Sciatic nerve (tissue), 2 donors: ENCODE data around the gene SAT1. TPM values are rescaled to one million over a fixed set of nuclear protein-coding genes. Genes with fewer than 3 reads are reported as not detected.

ENCODE experiments used
- ATAC-seq: fragments of 200-7000 bp; cut with Tn5 transposase; one replicate; pipeline ENCODE4 v1.9.1; 2020; ENCODE audit warnings: mild to moderate bottlenecking, moderate library complexity
- DNase-seq: peaks from one replicate; pipeline ENCODE4 v3.0.0-alpha.2; 2020; ENCODE audit warnings: low spot score
- intact Hi-C: fragments of 100-400 bp; cut with DNase I; formaldehyde crosslinking; loops from one replicate; pipeline ENCODE4 v1.14.2; 2022
- total RNA-seq: library from RNA; stranded (reverse); fragmentation: NEBNext Ultra II Directional; extraction: Animal tissue kit (Norgen Biotek cat#: 25700); gene quantifications from one replicate; pipeline ENCODE4 v1.2.1, GENCODE V29; 2021
- donor health status: DM: no; HTN: no; CAD: no.
- donor health status: DM: no; HTN: no; CAD: no.

SAT1 gene
- total RNA-seq, 1 donor from 2014 or later: 417 TPM

DNA sequence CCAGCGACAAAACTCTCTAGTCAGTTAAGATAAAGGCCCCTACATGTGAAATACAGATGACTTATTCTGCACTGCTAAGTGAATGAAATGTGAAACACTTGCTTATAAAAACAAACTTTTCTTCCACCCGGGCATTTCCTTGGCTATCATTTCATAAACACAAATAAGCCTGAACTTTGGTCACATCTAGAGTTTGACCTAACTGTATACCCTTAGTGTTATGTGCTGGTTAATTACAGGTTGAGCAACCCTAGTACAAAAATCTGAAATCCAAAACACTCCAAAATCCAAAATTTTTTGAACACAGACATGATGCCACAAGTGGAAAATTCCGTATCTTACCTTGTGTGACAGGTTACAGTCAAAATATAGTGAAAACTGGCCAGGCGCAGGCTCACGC is 45.9 kb downstream of the SAT1 start:
- intact Hi-C loops: no loop called here
- no peak for ATAC-seq
- no peak for DNase-seq

DNA sequence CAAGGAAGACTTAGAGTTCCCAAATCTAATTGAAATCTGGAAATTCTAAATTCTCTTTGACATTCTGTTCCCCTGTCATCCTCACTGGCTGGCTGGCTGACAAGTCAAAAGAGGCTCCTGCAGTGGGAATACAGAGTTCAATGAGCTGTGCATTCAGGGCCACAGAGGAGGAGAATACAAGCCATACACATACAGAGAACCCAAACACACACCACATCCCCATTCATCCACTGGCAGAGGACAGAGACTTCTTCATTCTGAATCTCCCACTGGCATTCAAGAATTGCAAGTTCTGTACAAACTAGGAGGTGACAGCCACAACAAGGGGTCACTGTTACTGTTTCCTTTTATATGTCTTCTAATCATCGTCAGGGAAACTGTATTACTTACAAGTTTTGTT is 49.7 kb downstream of the SAT1 start:
- ATAC-seq (no peak), DNase-seq (no peak)
- intact Hi-C loops: no loop called here

Other genes starting within 250 kb of the SAT1 start
- 53.8 TPM for gene PRDX4, start 115.7 kb upstream of the SAT1 start, total RNA-seq
- 42.4 TPM for gene ACOT9, start 39.9 kb upstream of the SAT1 start, total RNA-seq
- 38.6 TPM for gene APOO, start 124.8 kb downstream of the SAT1 start, total RNA-seq
- gene CXorf58, start 124.8 kb downstream of the SAT1 start, total RNA-seq: not detected
- 7.9 TPM for gene KLHL15, start 244.0 kb downstream of the SAT1 start, total RNA-seq